PC-3 (cell line): ENCODE results near the gene GFY. TPM values are rescaled to one million over a fixed set of nuclear protein-coding genes. Genes with fewer than 3 reads are reported as not detected.

ENCODE experiments used
- ATAC-seq: fragments of 200-7000 bp; cut with Tn5 transposase; 2 replicates; pipeline ENCODE4 v1.9.1; 2020; ENCODE audit warnings: mild to moderate bottlenecking, moderate library complexity
- BruUV-seq: library from RNA; stranded (reverse); fragments of 400-500 nt; replicated peaks from 2 replicates; lab custom pipeline; 2021; lab: Mats Ljungman, UMichigan
- CTCF ChIA-PET: fragments of 300-600 bp; sonication (Branson Sonifier 250); formaldehyde crosslinking; loops from one replicate; lab custom pipeline; 2022; ENCODE audit warnings: antibody characterized with exemption; lab: Charles Lee
- POLR2A ChIA-PET: fragments of 300-600 bp; sonication (Branson Sonifier 250); formaldehyde crosslinking; loops from one replicate; lab custom pipeline; 2022; ENCODE audit warnings: antibody characterized with exemption; ENCODE audit not compliant: unreplicated experiment; lab: Charles Lee
- DNase-seq: peaks from one replicate; pipeline ENCODE4 v3.0.0-alpha.2; 2015
- H2AFZ ChIP-seq: fragments of 300-600 bp; sonication (generic); 2 replicates; pipeline ENCODE4 v1.6.0; 2016; ENCODE audit warnings: antibody characterized with exemption, low read length
- H3F3A ChIP-seq: fragments of 300-600 bp; sonication (generic); one replicate; pipeline ENCODE4 v1.6.0; 2017; ENCODE audit warnings: antibody characterized with exemption, low read length, control low read depth, mild to moderate bottlenecking; ENCODE audit not compliant: unreplicated experiment
- H3K27ac ChIP-seq: fragments of 300-600 bp; sonication (generic); 2 replicates; pipeline ENCODE4 v1.5.1; 2016; ENCODE audit warnings: mild to moderate bottlenecking, low read length
- H3K27me3 ChIP-seq: fragments of 300-600 bp; sonication (generic); 2 replicates; pipeline ENCODE4 v1.6.1; 2016; ENCODE audit warnings: low read length, mixed read lengths
- H3K36me3 ChIP-seq: fragments of 300-600 bp; sonication (generic); 2 replicates; pipeline ENCODE4 v1.6.1; 2016; ENCODE audit warnings: low read depth, mixed run types, low read length, mixed read lengths
- H3K4me1 ChIP-seq: fragments of 300-600 bp; sonication (generic); 2 replicates; pipeline ENCODE4 v1.5.1; 2016; ENCODE audit warnings: low read length; ENCODE audit not compliant: insufficient read depth
- H3K4me2 ChIP-seq: fragments of 300-600 bp; sonication (generic); 2 replicates; pipeline ENCODE4 v1.6.0; 2016; ENCODE audit warnings: low read length
- H3K4me3 ChIP-seq: fragments of 300-600 bp; sonication (generic); 2 replicates; pipeline ENCODE4 v1.5.1; 2016; ENCODE audit warnings: mild to moderate bottlenecking, low read length, mixed read lengths
- H3K79me2 ChIP-seq: fragments of 300-600 bp; sonication (generic); 2 replicates; pipeline ENCODE4 v1.6.1; 2017; ENCODE audit warnings: low read length, mixed read lengths
- H3K9ac ChIP-seq: fragments of 300-600 bp; sonication (generic); 2 replicates; pipeline ENCODE4 v1.6.0; 2016; ENCODE audit warnings: mild to moderate bottlenecking, low read length
- H3K9me2 ChIP-seq: fragments of 300-600 bp; sonication (generic); replicated peaks from 2 replicates; pipeline ENCODE4 v1.6.1; 2016; ENCODE audit warnings: mixed run types, low read length, mixed read lengths
- H3K9me3 ChIP-seq: fragments of 300-600 bp; sonication (generic); 2 replicates; pipeline ENCODE4 v1.6.1; 2016; ENCODE audit warnings: low read length, mixed read lengths
- H4K20me1 ChIP-seq: fragments of 300-600 bp; sonication (generic); 2 replicates; pipeline ENCODE4 v1.6.1; 2016; ENCODE audit warnings: low read length, mixed read lengths
- EZH2 ChIP-seq: fragments of 300-600 bp; sonication (generic); IDR thresholded peaks from one replicate; pipeline ENCODE4 v1.6.1; 2017; ENCODE audit warnings: antibody characterized with exemption, mild to moderate bottlenecking, low read length; ENCODE audit not compliant: unreplicated experiment
- EZH2phosphoT487 ChIP-seq: fragments of 300-600 bp; sonication (generic); IDR thresholded peaks from 2 replicates; pipeline ENCODE4 v1.6.1; 2018; ENCODE audit warnings: mild to moderate bottlenecking, antibody characterized with exemption, low read length, borderline replicate concordance
- intact Hi-C: fragments of 100-400 bp; cut with micrococcal nuclease; formaldehyde crosslinking; loops from 2 replicates; pipeline ENCODE4 v1.9.0; 2023
- total RNA-seq: library from RNA; depleted of rRNA; stranded (reverse); fragments of >200 nt; gene quantifications from 2 replicates; pipeline ENCODE4 v1.2.3, GENCODE V29; 2014
- TF ChIP-seq, protein P1 (sequence below): fragments of 300-600 bp; sonication (generic); conservative IDR thresholded peaks from 2 replicates; pipeline ENCODE4 v1.5.1; 2017; ENCODE audit warnings: antibody characterized with exemption, low read depth, mild to moderate bottlenecking, low read length

Gene GFY
- total RNA-seq, 1 experiment from 2014 or later: not detected

DNA sequence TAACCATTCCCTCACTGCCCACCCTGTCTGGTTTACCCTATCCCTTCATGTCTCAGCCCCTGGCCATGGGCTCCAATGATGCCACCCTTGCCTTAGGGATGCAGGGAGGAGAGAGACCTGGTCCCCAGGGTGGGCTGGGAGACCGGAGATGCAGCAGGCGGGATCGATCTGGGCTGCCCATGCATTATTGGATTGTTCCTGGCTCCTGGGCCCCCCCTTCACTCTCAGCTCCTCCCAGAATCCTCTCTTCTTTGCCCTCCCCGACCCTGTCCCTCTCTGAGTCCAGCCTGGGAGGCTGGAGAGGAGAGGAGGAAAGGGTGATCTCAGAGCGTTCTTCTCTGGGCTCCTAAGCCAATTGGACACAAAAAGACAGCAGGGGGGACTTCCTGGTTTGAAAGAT lies 31.3 kb upstream of the GFY start:
- no TSS peak for BruUV-seq
- Histone ChIP-seq H3K9me3 (no peaks in the 10 kb centered on the region), H3F3A (no peaks in the 10 kb centered on the region), H3K79me2 (no peaks in the 10 kb centered on the region), H2AFZ (no peak overlapping the region), H3K4me3 (no peak overlapping the region), H3K4me2 (no peak overlapping the region), H4K20me1 (no peaks in the 10 kb centered on the region), H3K9ac (no peak overlapping the region), H3K27ac (no peak overlapping the region), H3K27me3 (no peaks in the 10 kb centered on the region), H3K9me2 (no peaks in the 10 kb centered on the region), H3K4me1 (0 out of 2 replicates have a peak, but pooled peaks cover 3% of the 10 kb centered on the region), H3K36me3 (no peaks in the 10 kb centered on the region)
- no peak for ATAC-seq
- TF ChIP-seq EZH2 (no peak), EZH2phosphoT487 (no peak)
- TF ChIP-seq, protein P1, sequence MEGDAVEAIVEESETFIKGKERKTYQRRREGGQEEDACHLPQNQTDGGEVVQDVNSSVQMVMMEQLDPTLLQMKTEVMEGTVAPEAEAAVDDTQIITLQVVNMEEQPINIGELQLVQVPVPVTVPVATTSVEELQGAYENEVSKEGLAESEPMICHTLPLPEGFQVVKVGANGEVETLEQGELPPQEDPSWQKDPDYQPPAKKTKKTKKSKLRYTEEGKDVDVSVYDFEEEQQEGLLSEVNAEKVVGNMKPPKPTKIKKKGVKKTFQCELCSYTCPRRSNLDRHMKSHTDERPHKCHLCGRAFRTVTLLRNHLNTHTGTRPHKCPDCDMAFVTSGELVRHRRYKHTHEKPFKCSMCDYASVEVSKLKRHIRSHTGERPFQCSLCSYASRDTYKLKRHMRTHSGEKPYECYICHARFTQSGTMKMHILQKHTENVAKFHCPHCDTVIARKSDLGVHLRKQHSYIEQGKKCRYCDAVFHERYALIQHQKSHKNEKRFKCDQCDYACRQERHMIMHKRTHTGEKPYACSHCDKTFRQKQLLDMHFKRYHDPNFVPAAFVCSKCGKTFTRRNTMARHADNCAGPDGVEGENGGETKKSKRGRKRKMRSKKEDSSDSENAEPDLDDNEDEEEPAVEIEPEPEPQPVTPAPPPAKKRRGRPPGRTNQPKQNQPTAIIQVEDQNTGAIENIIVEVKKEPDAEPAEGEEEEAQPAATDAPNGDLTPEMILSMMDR: no peak
- CTCF ChIA-PET: no interaction called here
- no peak for DNase-seq
- POLR2A ChIA-PET: no interaction called here
- intact Hi-C loops: loop anchor here (2.0 kb wide), 1 partner anchor 31 kb away; the partner anchor contains the start of genes DKKL1 and TEAD2

DNA sequence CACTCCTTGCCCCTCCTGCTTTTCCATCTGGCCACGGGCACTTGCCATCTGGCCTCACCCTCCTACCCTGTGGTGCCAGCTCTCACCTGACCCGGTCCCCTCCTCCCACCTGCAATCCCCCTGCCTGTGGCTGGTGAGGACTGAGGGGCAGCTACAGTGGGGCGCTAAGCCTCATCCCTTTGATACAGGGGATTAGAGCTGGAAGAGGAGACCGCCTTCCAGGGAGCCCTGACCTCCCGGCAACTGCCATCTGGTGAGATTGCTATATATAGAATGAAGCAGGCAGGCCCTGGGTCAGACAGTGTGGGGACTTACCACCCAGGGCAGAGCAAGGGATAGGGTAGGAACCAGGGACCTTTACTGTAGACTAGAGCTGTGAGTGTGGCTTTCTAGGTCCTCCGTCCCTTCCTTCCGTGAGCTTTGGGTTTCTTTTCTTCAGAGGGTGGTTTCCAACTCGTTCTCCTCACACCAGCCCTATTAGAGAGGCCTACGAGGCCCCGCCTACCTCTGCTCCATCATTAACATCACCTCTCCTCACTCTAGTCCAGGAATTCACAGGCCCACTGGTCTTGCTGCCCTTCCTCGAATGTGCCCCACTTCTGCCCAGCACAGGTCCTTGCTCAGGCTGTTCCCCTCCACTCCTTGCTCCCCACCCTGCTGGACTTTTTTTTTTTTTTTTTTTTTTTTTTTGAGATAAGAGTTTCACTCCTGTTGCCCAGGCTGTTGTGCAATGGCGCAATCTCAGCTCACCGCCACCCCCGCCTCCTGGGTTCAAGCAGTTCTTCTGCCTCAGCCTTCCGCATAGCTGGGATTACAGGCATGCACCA lies 29.4 kb upstream of the GFY start:
- H3K9ac ChIP-seq: no peak overlapping the region
- no peaks in the 10 kb centered on the region for H3K79me2 ChIP-seq
- no peaks in the 10 kb centered on the region for H3K9me3 ChIP-seq
- no peak overlapping the region for H3K4me2 ChIP-seq
- no peak overlapping the region for H2AFZ ChIP-seq
- ATAC-seq: no peak
- BruUV-seq: no TSS peak
- POLR2A ChIA-PET: no interaction called here
- H3K4me1 ChIP-seq: 0 out of 2 replicates have a peak, but pooled peaks cover 3% of the 10 kb centered on the region
- H4K20me1 ChIP-seq: no peaks in the 10 kb centered on the region
- H3K36me3 ChIP-seq: no peaks in the 10 kb centered on the region
- CTCF ChIA-PET: no interaction called here
- TF ChIP-seq EZH2 (no peak), EZH2phosphoT487 (no peak)
- TF ChIP-seq, protein P1: no peak
- H3K27me3 ChIP-seq: no peaks in the 10 kb centered on the region
- intact Hi-C loops: no loop called here
- DNase-seq: no peak
- no peak overlapping the region for H3K4me3 ChIP-seq
- H3F3A ChIP-seq: no peaks in the 10 kb centered on the region
- no peaks in the 10 kb centered on the region for H3K9me2 ChIP-seq
- H3K27ac ChIP-seq: no peak overlapping the region
